ENCODE results near the gene CEP290.
"Not testable (repeated sequence)": the region's sequence is repeated elsewhere in the genome, so short reads cannot be mapped to it uniquely, and the experiment has no call there.

DNA sequence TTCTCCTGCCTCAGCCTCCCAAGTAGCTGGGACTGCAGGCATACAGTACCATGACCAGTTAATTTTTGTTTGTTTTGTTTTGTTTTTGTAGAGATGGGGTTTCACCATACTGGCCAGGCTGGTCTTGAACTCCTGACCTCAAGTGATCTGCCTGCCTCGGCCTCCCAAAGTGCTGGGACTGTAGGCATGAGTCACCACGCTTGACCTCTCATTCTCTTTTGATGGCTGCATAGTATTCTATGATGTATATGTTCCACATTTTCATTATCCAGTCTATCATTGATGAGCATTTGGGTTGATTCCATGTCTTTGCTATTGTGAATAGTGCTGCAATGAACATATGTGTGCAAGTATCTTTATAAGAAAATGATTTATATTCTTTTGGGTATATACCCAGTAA is 8.7 kb downstream of the CEP290 start:
- TF ChIP-seq PAX5 (IDR thresholded peaks at IDR 0.05; ENCODE audit: insufficient read depth, low read length, severe bottlenecking); POU2F2 (IDR thresholded peaks at IDR 0.05; ENCODE audit: low read depth, low read length); POLR2A (IDR thresholded peaks at IDR 0.05; ENCODE audit: low read depth, low read length); POLR2AphosphoS5 (IDR thresholded peaks at IDR 0.05; ENCODE audit: low read depth, low read length); SPI1 (IDR thresholded peaks at IDR 0.05; ENCODE audit: low read depth, low read length); TAF1 (IDR thresholded peaks at IDR 0.05; ENCODE audit: low read depth, low read length): not testable (repeated sequence)

All from GM12891 (cell line).